Sigmoid colon (tissue), 4 donors: Measurements from ENCODE around the gene TOP1.

Experiments
- CTCF ChIP-seq, 4 experiments: fragments of 450-650 bp in 3 of 4; fragments of 200-600 bp in 1 of 4; IDR thresholded peaks; one replicate each; pipeline ENCODE4 v1.5.1; 2016 to 2019; ENCODE audit warnings: antibody characterized with exemption in 4 of 4, mild to moderate bottlenecking in 3 of 4, moderate library complexity in 2 of 4
- POLR2A ChIP-seq, 2 donors: fragments of 450-650 bp; IDR thresholded peaks; one replicate each; pipeline ENCODE4 v1.6.1; 2016; ENCODE audit warnings: antibody characterized with exemption in 2 of 2, mild to moderate bottlenecking in 2 of 2, moderate library complexity in 2 of 2
- POLR2AphosphoS5 ChIP-seq, 4 donors: sonication (generic); formaldehyde crosslinking; IDR thresholded peaks; one replicate each; pipeline ENCODE4 v1.6.1; 2017; ENCODE audit warnings: antibody characterized with exemption in 4 of 4

- TF ChIP-seq CTCF (IDR thresholded peaks at IDR 0.05) (no peak), POLR2A (IDR thresholded peaks at IDR 0.05) (no peak), POLR2AphosphoS5 (IDR thresholded peaks at IDR 0.05) (no peak)
Measured at GRCh38 chr20:41049451-41049850, 20.8 kb downstream of the TOP1 start.
